Activated gamma-delta T cell treated with anti-CD3 and anti-CD28 coated beads, Interleukin-2, amount 50 U/mL, for 16 hours (primary cell): Measurements from ENCODE around the gene GPR161.
"Not testable (repeated sequence)": the region's sequence is repeated elsewhere in the genome, so short reads cannot be mapped to it uniquely, and the experiment has no call there.

Experiments used
- DNase-seq: peaks from one replicate; pipeline ENCODE4 v3.0.0-alpha.2; 2020; ENCODE audit warnings: low read depth

Gene GPR161

DNA sequence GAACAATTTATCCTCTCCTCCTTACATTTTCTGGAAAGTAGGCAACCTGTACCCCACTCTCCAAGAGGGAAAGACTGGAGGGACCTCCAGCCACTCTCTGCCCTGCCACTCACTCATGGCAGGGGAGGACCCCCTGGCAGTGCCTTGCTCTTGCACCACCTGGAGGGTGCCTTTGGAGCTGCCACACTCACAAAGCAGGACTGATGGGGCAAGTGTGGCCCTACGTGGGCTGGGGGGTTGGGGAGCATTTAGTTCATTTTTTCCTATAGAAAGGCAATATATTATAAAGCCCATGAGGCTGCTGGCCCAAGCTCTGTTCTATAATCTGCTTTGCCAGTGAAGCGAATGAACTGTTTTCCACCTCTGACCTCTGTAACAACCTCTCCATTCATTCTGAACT is 50.3 kb downstream of the GPR161 start:
- DNase-seq = no peak

DNA sequence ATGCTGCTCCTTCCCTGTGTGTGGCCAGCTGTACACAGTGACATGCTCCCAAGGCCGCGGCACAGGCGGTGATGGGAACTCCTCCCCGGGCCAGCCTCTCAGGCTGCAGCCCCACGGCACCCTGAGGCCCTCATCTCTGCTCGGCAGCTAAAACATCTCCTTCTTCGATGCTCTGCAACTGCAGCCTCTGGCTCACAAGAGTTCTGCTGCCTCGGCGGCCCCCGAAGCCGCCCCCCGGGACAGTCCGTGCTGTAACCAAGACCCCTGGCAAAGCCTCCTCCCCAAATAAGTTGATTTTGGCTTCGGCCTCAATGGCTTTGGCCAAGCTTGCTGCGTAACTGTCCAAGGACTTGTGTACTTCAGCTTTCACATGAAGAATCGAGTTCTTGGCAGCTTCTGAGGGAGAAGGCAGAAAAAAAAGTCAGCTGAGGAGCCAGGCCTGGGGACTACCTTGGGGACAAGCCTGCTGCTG is 51.3 kb downstream of the GPR161 start:
- DNase-seq = no peak

DNA sequence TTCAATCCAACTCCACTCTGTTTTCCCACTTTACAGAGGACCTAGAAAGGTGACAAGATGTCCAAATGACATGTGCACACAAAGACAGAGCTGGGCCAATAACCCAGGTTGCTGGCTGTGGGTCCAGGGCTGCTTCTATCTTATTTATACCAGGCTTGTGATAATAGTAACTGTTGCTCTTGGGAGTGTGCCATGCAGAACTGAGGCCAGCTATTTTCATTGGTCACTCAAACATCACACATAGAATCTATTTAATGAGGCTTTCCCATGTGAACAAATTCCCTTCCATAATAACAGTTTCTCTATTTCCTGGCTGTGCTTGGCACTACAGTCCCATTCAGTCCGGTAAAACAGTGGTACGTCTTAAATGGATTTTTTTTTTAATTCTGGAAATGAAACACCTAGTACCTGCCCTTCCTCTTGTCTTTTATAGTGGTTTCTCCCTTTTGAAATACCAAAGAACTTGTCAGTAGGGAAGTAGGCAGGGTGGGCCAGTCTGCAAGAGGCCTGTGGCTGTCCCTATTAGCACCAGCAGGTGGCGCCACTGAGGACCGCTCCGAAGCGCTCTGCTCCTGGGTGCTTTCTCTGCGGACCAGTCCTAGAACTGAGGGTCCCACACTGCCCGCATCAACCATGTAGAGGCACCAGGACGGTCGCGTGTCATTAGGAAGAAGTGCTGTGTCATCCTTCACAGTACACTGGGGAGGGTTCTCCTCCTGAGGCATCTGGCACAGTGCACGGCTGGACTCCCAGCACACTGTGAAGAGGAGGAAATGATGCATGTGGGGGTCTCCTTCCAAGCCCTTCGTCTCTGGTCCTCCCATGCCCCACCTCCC is 52.1 kb downstream of the GPR161 start:
- peak; percentile 48 for DNase-seq

DNA sequence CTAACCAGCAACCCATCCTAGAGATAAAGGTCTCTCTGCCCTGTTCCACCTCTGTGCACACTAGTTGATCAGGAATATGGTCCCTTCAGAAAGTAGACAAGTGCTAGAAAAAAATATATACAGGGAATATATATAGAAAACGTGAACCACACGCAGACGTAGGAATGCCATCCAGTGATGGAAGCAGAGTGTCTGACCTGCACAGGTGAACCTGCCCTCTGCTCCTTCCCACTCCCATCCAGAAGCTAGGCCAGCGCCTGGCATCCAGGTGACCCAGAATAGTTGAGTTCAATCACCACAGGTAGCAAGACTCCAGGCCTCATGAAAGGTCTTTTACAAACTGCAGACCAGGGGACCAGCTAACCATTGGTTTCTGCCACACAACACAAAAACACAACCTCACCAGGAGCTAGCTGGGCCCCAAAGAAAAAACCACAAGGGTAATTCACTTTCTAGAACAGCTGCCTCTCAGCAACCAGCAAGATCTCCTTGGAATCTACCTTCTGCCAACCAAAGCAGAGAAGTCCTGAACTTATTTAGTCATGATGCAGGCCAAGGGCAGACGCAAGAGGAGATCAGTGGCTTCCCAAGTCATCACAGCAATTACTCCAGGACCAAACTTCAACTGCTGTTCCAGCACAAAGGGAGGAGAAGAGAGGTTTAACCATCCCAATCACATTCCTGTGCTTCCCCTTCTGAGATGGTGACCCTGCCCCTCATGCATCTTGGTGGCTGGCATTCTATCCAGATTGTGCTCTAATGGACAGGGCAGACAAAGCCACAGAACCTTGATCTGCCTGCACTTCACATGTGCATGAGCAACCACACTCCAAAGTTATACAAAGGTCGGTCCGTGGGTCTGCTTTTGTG is 53.0 kb downstream of the GPR161 start:
- no peak for DNase-seq

DNA sequence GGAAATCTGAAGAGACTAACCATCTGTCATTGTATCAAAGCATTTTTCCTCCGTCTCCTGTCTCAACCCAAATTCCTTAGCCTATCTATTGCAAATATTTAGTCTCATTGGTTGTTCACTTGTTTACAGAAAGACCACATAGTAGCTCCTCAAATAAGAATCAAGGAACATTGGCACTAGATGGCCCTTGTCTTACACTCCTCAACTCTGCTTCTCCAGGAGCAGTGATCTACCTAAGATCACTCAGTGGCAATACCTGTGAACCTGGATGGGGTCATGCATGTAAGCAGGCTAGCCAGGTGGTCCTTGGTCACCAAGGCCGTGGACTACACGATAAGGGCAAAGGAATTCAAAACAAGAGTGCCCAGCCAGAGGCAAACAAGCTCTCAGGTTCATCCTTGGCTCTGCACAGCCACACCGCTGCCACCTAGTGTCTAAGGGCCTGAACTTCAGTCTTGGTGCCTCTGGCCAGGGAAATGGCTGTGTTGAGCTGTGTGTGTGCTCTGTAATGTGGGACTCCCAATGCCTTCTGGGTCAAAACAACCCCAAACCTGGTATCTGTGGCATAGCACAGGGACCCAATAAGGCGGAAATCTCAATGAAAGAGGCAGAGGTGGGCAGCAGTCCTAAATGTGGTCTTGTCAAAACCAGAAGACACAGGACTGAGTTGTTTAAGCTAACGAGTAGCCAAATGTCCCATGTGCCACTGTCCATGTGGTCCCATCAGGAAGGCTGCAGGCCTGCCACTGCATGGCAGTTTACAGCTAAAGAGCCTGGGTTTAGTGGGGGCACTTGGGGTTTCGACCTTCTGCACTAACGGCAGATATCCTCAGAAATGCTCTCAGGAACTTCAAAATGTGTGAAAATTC is 54.5 kb downstream of the GPR161 start:
- DNase-seq = peak; percentile 32

DNA sequence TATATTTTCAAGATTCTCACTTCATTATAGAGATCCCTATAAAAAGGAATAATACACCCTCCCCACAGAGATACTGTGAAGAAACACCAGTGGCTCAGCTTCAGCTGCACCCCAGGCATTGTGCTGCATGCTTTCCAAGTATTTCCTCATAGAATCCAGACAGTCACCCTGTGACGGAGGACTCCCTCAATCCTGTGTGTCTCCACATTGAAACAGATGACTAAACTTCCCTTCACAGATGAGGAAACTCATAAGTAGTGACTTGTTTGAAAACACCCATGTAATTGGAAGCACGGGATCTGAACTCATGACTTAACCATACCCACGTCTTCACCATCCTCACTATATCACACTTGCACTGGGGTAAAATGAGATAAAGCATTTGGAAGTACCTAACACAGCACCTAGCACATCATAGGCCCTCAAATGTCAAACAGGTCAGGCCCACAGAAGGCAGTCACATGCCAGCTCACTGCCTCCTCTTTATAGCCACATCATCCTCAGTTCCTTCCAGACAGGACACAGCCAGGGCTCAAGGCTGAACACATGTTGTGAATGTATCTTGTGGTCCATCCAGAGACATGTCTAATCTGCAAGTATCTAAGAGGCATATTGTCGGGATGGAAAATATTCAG is 55.2 kb downstream of the GPR161 start:
- DNase-seq = no peak

DNA sequence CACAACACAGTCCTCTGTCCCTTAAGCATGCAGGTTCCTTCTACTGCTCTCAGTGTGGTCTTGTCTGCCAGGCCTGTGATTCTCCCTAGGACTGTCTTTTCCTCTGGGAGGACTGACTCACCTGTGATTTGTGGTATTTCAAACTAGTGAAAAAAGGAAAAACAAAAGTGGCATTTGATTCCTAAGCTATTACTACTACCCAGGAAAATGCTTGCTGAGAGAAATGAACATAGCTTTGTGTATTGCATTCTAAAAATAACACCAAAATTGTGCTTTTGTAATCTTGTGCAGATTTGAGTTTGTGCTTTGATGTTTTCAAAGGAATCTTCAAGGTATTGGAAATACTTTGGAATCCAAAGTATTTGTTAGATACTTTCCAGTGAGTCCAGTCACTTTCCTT is 57.0 kb downstream of the GPR161 start:
- no peak for DNase-seq

DNA sequence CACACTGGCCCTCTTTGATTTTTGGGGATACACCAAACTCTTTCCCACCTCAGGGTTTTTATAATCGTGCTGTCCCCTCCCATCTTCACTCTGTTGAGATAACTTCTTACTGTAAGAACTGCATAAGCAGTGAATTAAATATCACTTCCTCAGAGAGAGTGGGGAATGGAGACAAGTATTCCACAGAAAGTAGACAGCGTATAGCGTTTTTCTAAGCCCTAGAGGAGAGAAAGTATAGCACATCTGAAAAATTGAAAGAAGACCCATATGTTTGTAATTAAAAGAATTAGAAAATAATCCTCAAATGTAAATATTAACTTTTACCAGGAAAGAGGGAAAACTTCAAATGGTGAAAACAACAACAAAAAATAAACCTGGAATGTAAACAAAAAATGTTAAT is 67.3 kb downstream of the GPR161 start:
- DNase-seq = no peak

DNA sequence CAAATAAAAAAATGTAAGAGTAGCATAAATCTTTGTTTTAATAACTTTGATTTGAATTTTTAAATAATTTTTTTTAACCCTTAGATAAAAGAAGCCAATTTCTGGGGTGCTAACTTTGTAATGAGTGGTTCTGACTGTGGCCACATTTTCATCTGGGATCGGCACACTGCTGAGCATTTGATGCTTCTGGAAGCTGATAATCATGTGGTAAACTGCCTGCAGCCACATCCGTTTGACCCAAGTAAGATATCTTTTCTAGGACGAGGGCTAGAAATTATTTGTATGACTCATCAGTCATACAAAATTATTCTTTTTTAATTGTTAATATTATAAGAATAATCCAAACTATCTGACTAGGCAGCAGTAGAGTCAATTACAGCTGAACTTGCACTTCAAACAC is 71.2 kb downstream of the GPR161 start:
- no peak for DNase-seq

DNA sequence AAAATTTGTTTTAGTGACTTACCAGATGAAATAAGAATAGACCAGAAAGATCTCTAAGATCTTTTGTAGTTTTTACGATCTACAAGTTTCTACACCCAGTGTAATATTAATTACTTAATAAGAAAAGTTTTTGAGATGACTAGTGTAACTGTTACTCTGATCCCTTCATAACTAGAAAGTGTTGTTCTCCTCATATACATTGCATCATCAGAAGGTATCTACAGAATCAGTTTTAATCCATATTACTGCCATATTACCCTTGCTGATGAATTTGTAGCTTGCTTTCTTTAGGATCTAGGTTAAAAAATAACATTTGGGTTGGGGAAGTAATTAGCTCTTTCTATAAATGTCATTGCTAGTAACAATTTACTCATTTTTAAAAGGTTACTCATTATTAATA is 72.5 kb downstream of the GPR161 start:
- no peak for DNase-seq

DNA sequence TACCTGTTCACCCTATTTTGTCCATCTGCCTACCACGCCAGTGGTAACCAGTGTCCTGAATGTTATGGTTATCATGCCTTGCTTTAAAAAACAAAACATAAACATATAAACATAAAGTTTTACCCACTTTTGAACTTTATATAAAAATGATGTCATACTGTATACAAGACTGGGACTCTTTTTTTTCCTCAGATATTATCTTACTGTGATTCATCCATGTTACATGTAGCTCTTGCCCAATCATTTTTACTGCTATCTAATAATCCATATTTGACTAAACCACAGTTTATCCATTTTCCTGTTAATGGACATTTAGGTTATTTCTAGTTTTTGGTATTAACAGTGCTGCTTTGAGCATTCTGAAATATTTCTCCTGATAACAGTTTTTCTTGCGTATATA is 78.8 kb downstream of the GPR161 start:
- DNase-seq = no peak

DNA sequence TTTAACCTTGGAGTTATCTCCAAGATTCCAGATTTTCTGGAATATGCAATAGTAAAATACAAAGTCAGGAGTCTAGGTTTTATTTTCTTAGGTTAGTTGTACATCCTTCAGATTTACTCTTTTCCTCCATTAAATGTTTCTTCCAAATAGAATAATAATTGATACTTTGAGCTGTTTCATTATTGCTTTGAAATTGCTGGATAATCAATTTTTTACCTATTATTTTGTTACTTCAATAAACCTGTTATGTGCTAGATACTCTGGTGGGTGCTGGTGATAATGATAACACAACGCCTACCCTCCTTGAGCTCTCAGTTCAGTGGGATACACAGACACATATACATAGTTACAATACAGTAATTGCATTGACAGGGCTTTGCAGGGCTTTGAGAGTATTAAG is 79.4 kb downstream of the GPR161 start:
- DNase-seq = no peak

DNA sequence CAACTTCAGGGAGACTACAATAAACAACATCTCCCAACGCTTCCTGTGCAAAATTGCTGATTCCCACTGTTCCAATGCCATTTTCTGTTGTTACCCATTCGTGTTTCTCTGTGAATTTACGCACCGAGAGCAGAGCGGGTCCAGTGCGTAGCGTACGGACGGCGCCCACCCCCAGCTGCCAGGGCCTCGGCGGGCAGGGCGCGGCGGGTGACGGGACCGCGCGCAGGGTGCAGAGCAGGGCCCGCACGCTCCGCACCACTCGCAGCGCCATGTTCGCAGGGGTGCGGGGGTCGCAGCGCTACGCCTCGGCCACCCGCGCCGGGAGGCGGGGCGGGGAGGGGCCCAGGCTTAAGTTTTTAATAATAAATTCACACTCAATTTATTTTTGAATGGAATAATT is 80.6 kb downstream of the GPR161 start:
- not testable (repeated sequence) for DNase-seq

DNA sequence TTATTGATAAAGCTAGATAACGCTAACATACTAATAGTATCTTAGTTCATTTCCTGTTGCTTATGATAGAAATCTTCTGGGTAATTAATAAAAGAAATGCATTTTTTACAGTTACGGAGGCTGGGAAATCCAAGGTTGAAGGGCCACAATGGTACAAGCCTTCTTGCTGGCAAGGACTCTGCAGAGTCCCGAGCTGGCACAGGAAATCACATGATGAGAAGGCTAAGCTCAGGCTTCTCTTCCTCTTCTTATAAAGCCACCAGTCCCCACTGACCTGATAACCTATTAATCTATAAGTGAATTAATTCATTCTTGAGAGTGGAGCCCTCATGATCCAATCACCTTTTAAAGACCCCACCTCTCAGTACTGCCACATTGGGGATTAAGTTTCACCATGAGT is 82.6 kb downstream of the GPR161 start:
- DNase-seq = no peak

DNA sequence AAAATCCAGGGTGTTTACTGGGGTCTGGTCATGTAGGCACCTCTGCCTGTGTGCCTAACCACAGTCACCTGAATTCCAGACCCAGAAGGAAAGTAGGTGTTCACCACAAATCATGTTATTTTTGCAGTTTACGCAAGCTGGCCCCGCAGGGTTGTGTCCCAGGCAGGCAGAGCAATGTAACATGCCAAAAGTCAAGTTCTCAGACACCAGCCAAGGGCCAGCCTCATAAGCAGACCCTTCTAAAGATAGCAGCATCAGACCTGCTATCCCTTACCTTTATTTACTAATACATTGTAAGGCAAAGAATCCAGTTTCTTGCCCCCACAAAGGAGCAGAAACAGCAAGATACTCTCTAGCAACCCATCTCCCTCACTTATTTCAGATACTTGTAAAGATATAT is 83.0 kb downstream of the GPR161 start:
- no peak for DNase-seq

DNA sequence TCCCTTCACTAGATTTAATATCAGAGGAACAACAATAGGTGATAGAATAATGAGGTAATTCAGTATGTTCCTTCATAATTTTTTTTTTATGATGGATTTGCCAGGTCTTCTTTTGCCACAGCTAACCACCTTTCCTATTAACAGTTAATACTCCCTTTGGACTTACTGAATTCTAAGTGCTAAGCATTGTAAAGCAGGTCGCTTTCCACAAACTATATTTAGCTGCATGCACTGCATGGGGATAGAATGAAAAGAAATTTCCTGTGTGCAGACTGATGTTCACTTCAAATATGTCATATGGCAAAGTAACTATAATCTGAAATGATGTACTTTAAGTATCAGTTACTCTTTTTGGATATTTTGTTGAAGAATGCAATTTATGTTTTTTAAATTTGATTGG is 85.8 kb downstream of the GPR161 start:
- DNase-seq = no peak

DNA sequence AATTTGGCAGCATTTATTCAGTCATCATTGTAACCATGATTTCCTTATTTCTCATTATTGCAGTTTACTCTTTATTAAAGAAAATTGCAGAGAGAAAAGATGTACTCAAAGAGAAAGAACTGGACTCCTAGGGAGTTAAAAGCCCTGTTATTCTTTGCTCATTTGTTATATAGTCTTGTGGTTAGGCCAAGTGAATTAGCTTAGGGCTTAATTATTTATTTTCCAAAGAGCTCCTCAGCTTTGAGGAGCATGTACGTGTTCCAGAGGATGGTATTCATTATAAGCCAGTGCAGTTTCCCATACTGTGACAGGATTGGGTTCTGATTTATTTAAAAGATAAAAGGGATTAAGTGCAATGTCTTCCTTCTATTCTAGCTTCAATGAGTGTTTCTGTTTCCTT is 86.4 kb downstream of the GPR161 start:
- DNase-seq = no peak

DNA sequence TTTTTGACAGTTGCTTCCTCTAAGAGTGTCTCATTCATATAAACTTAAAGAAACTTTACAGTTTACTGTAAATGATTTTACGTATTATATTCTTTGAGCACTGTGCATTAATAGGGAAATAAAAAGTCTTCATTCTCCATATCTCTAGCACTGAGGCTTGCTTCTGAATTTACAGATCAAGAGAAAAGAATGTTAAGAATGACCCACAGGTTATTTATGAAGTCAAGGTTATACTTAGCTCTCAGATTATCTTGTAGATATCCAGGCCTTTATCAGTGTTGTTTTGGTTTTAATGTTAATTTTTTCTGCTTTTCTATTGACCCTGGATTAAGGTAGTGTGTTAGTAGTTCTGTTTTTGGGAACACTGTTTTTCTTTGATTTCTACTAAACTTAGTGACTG is 91.4 kb downstream of the GPR161 start:
- no peak for DNase-seq

DNA sequence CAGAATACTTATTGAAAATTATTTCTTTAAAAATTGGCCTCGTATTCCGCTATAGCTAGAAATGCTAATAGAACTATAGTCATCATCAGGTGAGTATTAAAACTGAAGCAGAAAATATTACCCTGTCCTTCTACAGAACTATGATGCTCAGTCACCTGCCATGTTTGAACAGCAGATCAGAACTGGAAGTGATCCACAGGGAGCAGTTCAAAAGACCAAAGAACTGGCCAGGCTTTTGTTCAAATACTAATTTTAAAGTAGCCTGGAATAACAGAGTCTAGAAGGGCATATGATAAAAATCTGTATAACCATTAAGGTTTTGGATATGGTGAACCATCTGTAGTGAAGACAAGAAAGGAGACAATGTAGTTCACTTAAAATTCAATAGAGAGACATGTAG is 94.4 kb downstream of the GPR161 start:
- no peak for DNase-seq

DNA sequence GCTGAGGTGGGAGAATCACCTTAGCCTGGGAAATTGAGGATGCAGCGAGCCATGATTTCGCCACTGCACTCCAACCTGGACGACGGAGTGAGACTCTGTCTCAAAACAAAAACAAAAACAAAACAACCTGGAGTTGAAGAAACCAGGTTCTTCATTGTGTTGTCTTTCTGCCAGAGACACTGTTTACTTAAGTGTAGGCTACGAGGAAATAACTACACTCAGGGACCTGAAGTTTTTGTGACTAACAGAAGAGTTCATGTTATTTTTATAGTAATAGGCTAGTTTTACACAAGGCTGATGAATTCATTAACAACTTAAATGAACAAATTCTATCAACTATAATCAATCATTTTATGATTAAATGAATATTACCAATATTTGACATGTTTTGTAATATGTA is 101.4 kb downstream of the GPR161 start:
- DNase-seq = no peak

DNA sequence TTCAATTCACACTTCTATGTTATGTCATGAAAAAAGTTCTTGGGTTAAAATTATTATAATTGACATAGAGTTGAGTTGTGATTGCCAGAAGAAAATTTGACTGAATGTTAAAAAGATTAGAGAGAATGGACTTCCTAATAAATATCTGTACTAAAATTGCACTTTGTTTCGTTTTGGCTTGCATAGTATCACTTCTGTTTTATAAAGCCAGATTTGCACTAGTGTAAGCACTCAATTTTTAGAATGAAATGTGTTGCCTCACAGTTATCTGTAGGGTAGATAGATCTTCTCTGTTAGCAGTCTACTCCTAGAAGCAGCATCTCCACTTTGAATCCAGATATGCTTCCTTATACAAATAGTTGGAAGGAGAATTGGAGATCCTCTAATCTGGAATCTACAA is 104.7 kb downstream of the GPR161 start:
- DNase-seq = no peak

DNA sequence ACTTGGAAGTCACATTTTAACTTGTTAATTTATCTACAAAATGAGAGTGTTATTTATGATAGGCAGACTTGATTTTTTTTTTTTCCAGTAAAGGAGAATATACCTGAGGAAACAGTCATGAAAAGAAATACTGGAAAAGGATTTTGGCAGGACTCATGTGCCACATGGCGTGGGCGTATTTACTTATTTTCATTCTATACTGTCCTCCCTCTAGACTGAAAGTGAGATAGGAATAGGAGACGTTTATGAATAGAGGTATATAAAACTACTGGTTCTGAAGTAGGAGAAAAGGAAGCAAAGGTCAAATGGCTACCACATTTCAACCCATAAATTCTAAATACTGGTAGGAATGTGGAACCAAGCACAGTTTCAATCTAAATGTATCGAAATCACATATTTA is 105.1 kb downstream of the GPR161 start:
- no peak for DNase-seq
